HepG2 (cell line): ENCODE measurements around the gene RPL4. TPM values are rescaled to one million over a fixed set of nuclear protein-coding genes. Genes with fewer than 3 reads are reported as not detected.

Source experiments
- DR1 ChIP-seq: sonication (generic); formaldehyde crosslinking; IDR thresholded peaks from 2 replicates; pipeline ENCODE4 v1.8.0; 2021; ENCODE audit warnings: mild to moderate bottlenecking, missing genetic modification reagents, inconsistent platforms
- FOXJ3 ChIP-seq: sonication (generic); formaldehyde crosslinking; IDR thresholded peaks from 2 replicates; pipeline ENCODE4 v1.4.0; 2020; ENCODE audit warnings: missing genetic modification reagents, mild to moderate bottlenecking, borderline replicate concordance
- FOXK1 ChIP-seq: sonication (generic); formaldehyde crosslinking; IDR thresholded peaks from 2 replicates; pipeline ENCODE4 v1.4.0; 2020; ENCODE audit warnings: low read depth, missing genetic modification reagents, borderline replicate concordance
- HMG20A ChIP-seq: IDR thresholded peaks from 2 replicates; pipeline ENCODE4 v1.6.1; 2016; ENCODE audit warnings: borderline replicate concordance
- KLF12 ChIP-seq: sonication (generic); formaldehyde crosslinking; IDR thresholded peaks from 2 replicates; pipeline ENCODE4 v1.4.0; 2020; ENCODE audit warnings: missing genetic modification reagents, borderline replicate concordance
- NONO ChIP-seq, 2 experiments: fragments of 450-650 bp in 1 of 2; sonication (generic) in 1 of 2; formaldehyde crosslinking in 1 of 2; IDR thresholded peaks in 1 of 2; conservative IDR thresholded peaks in 1 of 2; 2 replicates each; pipeline versions ENCODE4 v1.6.1 to v1.8.0; 2017 to 2022; ENCODE audit warnings: mild to moderate bottlenecking in 1 of 2, missing genetic modification reagents in 1 of 2, moderate library complexity in 1 of 2
- RBAK ChIP-seq: sonication (generic); formaldehyde crosslinking; IDR thresholded peaks from 2 replicates; pipeline ENCODE4 v1.5.1; 2020; ENCODE audit warnings: mild to moderate bottlenecking, missing genetic modification reagents
- RFXANK ChIP-seq: IDR thresholded peaks from 2 replicates; pipeline ENCODE4 v1.6.1; 2016
- TBP ChIP-seq: sonication (generic); formaldehyde crosslinking; IDR thresholded peaks from 2 replicates; pipeline ENCODE4 v1.5.0; 2020; ENCODE audit warnings: missing genetic modification reagents
- TGIF2 ChIP-seq: IDR thresholded peaks from 2 replicates; pipeline ENCODE4 v1.6.1; 2016; ENCODE audit warnings: control low read depth, missing compliant biosample characterization
- TOE1 ChIP-seq: sonication (generic); formaldehyde crosslinking; IDR thresholded peaks from 2 replicates; pipeline ENCODE4 v1.4.0; 2020; ENCODE audit warnings: mild to moderate bottlenecking, missing genetic modification reagents
- ZFP41 ChIP-seq: sonication (generic); formaldehyde crosslinking; IDR thresholded peaks from 2 replicates; pipeline ENCODE4 v1.4.0; 2020; ENCODE audit warnings: mild to moderate bottlenecking, missing genetic modification reagents, borderline replicate concordance
- ZNF557 ChIP-seq: sonication (generic); formaldehyde crosslinking; IDR thresholded peaks from 2 replicates; pipeline ENCODE4 v1.4.0; 2020; ENCODE audit warnings: missing genetic modification reagents
- ZSCAN31 ChIP-seq: sonication (generic); formaldehyde crosslinking; IDR thresholded peaks from 2 replicates; pipeline ENCODE4 v1.5.0; 2020; ENCODE audit warnings: low read depth, mild to moderate bottlenecking, missing genetic modification reagents
- polyA plus RNA-seq, 8 experiments: library from polyadenylated mRNA; depleted of rRNA in 3 of 8; stranded (reverse) in 7 of 8; unstranded in 1 of 8; fragments of >200 nt; fragmentation: Illumina TruSeq in 4 of 8; extraction: Trizol in 4 of 8; gene quantifications; 2 replicates each; pipeline versions ENCODE4 v1.2.1 to v1.2.3, GENCODE V29; 2011 to 2016; ENCODE audit warnings: low read depth in 4 of 8, missing spikeins in 1 of 8, mixed read lengths in 1 of 8; ENCODE audit not compliant: insufficient read depth in 1 of 8
- total RNA-seq, 5 experiments: library from RNA; depleted of rRNA; stranded (reverse); fragments of >200 nt; fragmentation: Illumina TruSeq; extraction: Trizol; gene quantifications; 2 replicates each; pipeline ENCODE4 v1.2.3, GENCODE V29; 2016; ENCODE audit warnings: low read depth in 1 of 5
- TF ChIP-seq, protein P1 (sequence below): sonication (generic); formaldehyde crosslinking; IDR thresholded peaks from 2 replicates; pipeline ENCODE4 v1.4.0; 2020; ENCODE audit warnings: missing genetic modification reagents, mild to moderate bottlenecking, borderline replicate concordance
- TF ChIP-seq, protein P2 (sequence below): sonication (generic); formaldehyde crosslinking; IDR thresholded peaks from 2 replicates; pipeline ENCODE4 v1.5.1; 2020; ENCODE audit warnings: missing genetic modification reagents, mild to moderate bottlenecking, borderline replicate concordance
- TF ChIP-seq, protein P3 (sequence below): sonication (generic); formaldehyde crosslinking; conservative IDR thresholded peaks from 2 replicates; pipeline ENCODE4 v1.4.0; 2020; ENCODE audit warnings: missing genetic modification reagents

Gene RPL4
- total and polyA plus RNA-seq, 2 of the 13 experiments (the other 11 are each of a cell fraction or from before 2014, with no cell fraction given) = 3,630 to 3,960 TPM

DNA sequence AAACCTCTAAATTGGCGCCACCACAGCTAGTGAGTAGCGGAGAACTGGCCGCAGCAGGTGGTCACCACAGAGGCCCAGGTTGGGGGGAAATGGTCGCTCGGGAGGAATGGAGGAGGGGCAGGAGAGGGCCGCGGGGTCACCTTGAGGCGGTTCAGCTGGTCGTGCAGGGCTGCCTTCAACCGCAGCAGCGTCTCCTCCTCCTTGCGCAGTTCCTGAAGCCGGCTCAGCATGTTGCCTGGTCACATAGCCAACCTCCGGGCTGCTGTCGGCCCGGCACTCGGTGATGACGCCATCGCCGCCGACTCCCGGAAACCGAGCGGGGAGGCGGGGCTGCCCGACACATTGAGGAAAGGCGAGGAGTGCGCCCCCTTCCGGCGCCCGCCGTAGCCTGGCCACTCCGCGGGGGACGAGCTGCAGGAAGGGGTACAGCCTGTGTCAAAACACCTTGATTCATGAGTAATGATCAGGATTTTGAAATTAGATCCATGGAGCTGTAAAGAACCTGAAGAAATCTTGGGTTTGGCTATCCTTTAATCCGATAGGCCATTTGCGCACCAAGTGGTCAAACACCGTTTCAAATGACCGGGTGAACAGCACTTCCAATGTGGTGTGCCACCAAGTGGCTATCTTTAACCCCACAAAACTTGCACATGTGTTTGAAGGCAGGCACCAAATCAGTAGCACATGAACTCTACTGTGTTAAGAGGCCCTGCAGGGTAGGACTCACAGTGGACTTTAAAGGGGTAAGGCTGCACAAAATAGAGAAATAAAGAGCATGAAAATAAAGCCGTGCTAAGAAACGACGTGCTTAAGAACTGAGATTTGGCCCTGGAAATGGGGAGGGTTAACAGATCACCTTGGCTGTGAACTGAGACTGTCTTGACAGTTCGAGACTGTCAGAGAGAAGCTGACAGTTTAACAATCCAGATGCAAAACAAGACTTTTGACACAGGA, 6.9 kb downstream of the RPL4 start, which contains the start of gene SNAPC5 (continued):
- no peak for TF ChIP-seq ZNF557 (CRISPR knock-in tag)
- no peak for TF ChIP-seq RFXANK
- TF ChIP-seq ZSCAN31 (CRISPR knock-in tag) = peak; percentile 82
- TF ChIP-seq, protein P1, sequence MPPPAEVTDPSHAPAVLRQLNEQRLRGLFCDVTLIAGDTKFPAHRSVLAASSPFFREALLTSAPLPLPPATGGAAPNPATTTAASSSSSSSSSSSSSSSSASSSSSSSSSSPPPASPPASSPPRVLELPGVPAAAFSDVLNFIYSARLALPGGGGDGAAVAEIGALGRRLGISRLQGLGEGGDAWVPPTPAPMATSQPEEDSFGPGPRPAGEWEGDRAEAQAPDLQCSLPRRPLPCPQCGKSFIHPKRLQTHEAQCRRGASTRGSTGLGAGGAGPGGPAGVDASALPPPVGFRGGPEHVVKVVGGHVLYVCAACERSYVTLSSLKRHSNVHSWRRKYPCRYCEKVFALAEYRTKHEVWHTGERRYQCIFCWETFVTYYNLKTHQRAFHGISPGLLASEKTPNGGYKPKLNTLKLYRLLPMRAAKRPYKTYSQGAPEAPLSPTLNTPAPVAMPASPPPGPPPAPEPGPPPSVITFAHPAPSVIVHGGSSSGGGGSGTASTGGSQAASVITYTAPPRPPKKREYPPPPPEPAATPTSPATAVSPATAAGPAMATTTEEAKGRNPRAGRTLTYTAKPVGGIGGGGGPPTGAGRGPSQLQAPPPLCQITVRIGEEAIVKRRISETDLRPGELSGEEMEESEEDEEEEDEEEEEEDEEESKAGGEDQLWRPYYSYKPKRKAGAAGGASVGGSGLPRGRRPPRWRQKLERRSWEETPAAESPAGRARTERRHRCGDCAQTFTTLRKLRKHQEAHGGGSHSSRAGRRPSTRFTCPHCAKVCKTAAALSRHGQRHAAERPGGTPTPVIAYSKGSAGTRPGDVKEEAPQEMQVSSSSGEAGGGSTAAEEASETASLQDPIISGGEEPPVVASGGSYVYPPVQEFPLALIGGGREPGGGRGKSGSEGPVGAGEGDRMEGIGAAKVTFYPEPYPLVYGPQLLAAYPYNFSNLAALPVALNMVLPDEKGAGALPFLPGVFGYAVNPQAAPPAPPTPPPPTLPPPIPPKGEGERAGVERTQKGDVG = peak; percentile 58; the same call in 1 of the 2 replicates
- TF ChIP-seq TBP (CRISPR knock-in tag) = no peak
- TF ChIP-seq TGIF2 (CRISPR knock-in tag) = no peak; the same call in 1 of the 2 replicates
- no peak for TF ChIP-seq FOXJ3 (CRISPR knock-in tag)
- no peak for TF ChIP-seq ZFP41
- TF ChIP-seq TOE1 = peak; percentile 28; the same call in 1 of the 2 replicates
- TF ChIP-seq NONO (IDR thresholded peaks at IDR 0.05) = no peak
- TF ChIP-seq NONO (CRISPR knock-in tag; conservative IDR thresholded peaks at IDR 0.05) = peak; percentile 98
- TF ChIP-seq, protein P2, sequence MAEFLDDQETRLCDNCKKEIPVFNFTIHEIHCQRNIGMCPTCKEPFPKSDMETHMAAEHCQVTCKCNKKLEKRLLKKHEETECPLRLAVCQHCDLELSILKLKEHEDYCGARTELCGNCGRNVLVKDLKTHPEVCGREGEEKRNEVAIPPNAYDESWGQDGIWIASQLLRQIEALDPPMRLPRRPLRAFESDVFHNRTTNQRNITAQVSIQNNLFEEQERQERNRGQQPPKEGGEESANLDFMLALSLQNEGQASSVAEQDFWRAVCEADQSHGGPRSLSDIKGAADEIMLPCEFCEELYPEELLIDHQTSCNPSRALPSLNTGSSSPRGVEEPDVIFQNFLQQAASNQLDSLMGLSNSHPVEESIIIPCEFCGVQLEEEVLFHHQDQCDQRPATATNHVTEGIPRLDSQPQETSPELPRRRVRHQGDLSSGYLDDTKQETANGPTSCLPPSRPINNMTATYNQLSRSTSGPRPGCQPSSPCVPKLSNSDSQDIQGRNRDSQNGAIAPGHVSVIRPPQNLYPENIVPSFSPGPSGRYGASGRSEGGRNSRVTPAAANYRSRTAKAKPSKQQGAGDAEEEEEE (CRISPR knock-in tag) = no peak
- no peak; the same call in 1 of the 2 replicates for TF ChIP-seq KLF12 (CRISPR knock-in tag)
- peak; percentile 91 for TF ChIP-seq FOXK1 (CRISPR knock-in tag)
- TF ChIP-seq, protein P3, sequence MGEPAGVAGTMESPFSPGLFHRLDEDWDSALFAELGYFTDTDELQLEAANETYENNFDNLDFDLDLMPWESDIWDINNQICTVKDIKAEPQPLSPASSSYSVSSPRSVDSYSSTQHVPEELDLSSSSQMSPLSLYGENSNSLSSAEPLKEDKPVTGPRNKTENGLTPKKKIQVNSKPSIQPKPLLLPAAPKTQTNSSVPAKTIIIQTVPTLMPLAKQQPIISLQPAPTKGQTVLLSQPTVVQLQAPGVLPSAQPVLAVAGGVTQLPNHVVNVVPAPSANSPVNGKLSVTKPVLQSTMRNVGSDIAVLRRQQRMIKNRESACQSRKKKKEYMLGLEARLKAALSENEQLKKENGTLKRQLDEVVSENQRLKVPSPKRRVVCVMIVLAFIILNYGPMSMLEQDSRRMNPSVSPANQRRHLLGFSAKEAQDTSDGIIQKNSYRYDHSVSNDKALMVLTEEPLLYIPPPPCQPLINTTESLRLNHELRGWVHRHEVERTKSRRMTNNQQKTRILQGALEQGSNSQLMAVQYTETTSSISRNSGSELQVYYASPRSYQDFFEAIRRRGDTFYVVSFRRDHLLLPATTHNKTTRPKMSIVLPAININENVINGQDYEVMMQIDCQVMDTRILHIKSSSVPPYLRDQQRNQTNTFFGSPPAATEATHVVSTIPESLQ (CRISPR knock-in tag) = 0 out of 2 replicates have a peak, but pooled peaks have one; percentile 68
- no peak; the same call in 1 of the 2 replicates for TF ChIP-seq DR1
- TF ChIP-seq RBAK = 0 out of 2 replicates have a peak, but pooled peaks have one; percentile 56
- no peak for TF ChIP-seq HMG20A (CRISPR knock-in tag)
